Upper lobe of right lung (tissue), 1 donor: ENCODE results near the gene NUDT19. TPM values are rescaled to one million over a fixed set of nuclear protein-coding genes. Genes with fewer than 3 reads are reported as not detected.

Experiments
- ATAC-seq: fragments of 200-7000 bp; cut with Tn5 transposase; one replicate; pipeline ENCODE4 v1.9.1; 2020; ENCODE audit warnings: mild to moderate bottlenecking, moderate library complexity
- DNase-seq: peaks from one replicate; pipeline ENCODE4 v3.0.0-alpha.2; 2020
- H3K27ac ChIP-seq: fragments of 200-600 bp; one replicate; pipeline ENCODE4 v1.8.0; 2022
- H3K27me3 ChIP-seq: fragments of 200-600 bp; one replicate; pipeline ENCODE4 v1.8.0; 2022; ENCODE audit warnings: mild to moderate bottlenecking
- H3K36me3 ChIP-seq: fragments of 200-600 bp; one replicate; pipeline ENCODE4 v1.8.0; 2022
- H3K4me1 ChIP-seq: fragments of 200-600 bp; one replicate; pipeline ENCODE4 v1.8.0; 2022
- H3K4me3 ChIP-seq: fragments of 200-600 bp; one replicate; pipeline ENCODE4 v1.8.0; 2022; ENCODE audit warnings: mild to moderate bottlenecking
- H3K9me3 ChIP-seq: fragments of 200-600 bp; one replicate; pipeline ENCODE4 v1.8.0; 2022
- intact Hi-C: fragments of 100-400 bp; cut with DNase I; formaldehyde crosslinking; loops from one replicate; pipeline ENCODE4 v1.11.0; 2022
- long read RNA-seq: library from polyadenylated mRNA; unstranded; transcript quantifications from one replicate; pipeline ENCODE4 v2.0.0, GENCODE V29; 2021
- total RNA-seq: library from RNA; stranded (reverse); fragmentation: NEBNext Ultra II Directional; extraction: Animal tissue kit (Norgen Biotek cat#: 25700); gene quantifications from one replicate; pipeline ENCODE4 v1.2.1, GENCODE V29; 2021
- TF ChIP-seq, protein P1 (sequence below): fragments of 200-600 bp; IDR thresholded peaks from one replicate; pipeline ENCODE4 v1.8.0; 2022; ENCODE audit warnings: antibody characterized with exemption
- donor health status: DM: no; HTN: yes; CAD: no; lungs with severe emphysema.

The NUDT19 gene
- total RNA-seq: 14.2 TPM
- long read RNA-seq, transcript NUDT19-201 (3 exons, 2,967 nt): major isoform, 5 of 9 reads
- long read RNA-seq, partial matches to known transcripts: 0 of 9 reads
- long read RNA-seq, other reads (novel, unspliced or antisense): 4 of 9 reads

DNA sequence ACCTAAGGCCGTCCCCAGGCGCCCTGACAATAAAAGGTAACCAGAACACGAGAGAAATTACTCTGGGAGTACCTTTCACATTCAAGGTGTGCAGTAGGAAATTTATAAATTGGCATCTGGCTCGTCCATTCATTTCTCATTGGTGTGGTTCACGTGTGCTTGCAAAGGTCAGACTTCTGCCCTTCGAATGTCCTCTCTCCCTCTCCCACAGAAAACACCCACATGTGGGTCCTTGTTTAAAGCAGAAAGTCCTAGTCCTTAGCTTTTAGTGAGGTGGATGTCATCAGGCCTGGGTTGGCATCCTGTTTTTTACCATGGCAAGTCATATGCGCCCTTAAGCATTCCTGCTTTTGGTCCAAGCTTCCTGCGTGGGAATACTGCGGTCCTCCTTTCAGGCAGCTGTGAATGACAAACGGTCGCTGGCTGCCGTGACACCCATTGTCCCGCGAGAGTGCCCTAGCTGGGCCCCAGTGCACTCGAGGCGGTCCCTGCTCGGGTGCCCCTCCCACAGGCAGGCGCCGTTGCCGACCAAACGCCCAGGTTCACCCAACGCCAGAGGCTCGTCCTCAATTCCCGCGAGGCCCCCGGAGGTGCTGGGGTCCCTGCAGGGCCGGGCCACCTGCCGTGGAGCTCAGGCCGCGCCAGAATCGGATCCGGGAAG is at the start of gene NUDT19:
TSS of gene NUDT19 (plus strand) at position 531 of the 661 bp plus-strand sequence. CDS start 140 bp downstream, outside the sequence.
- ATAC-seq (peak; percentile 97), DNase-seq (peak; percentile 96)
- peak within 1 kb of the TSS; percentile 78 for H3K4me3 ChIP-seq
- H3K27ac ChIP-seq: peak within 1 kb of the TSS; percentile 88
- H3K4me1 ChIP-seq: peaks cover 49% of the 10 kb centered on the region
- intact Hi-C loops: no loop called here
- no peaks in the 10 kb centered on the region for H3K9me3 ChIP-seq
- H3K27me3 ChIP-seq: no peaks in the 10 kb centered on the region
- no peaks in the 10 kb centered on the region for H3K36me3 ChIP-seq
- TF ChIP-seq, protein P1, sequence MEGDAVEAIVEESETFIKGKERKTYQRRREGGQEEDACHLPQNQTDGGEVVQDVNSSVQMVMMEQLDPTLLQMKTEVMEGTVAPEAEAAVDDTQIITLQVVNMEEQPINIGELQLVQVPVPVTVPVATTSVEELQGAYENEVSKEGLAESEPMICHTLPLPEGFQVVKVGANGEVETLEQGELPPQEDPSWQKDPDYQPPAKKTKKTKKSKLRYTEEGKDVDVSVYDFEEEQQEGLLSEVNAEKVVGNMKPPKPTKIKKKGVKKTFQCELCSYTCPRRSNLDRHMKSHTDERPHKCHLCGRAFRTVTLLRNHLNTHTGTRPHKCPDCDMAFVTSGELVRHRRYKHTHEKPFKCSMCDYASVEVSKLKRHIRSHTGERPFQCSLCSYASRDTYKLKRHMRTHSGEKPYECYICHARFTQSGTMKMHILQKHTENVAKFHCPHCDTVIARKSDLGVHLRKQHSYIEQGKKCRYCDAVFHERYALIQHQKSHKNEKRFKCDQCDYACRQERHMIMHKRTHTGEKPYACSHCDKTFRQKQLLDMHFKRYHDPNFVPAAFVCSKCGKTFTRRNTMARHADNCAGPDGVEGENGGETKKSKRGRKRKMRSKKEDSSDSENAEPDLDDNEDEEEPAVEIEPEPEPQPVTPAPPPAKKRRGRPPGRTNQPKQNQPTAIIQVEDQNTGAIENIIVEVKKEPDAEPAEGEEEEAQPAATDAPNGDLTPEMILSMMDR: no peak

DNA sequence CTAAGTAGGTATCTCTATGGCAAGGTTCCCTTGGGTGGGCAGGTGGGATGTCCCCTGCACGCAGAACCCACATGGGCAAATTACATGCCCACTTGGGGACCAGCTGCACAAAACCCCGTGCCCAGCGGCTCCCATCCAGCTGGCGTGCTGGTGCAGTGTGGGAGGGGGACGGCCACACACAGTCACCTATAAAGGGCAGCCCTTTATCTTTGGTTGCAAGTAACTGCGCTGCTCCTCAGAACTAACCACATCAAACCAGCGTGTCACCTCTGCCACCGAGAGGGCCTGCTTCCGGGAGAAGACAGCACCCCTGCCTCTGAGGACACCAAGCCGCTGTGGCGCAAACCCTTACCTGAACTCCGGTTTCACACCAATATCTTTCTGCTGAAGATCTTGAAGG is 48.9 kb upstream of the NUDT19 start:
- no peaks in the 10 kb centered on the region for H3K27me3 ChIP-seq
- no peaks in the 10 kb centered on the region for H3K4me1 ChIP-seq
- H3K4me3 ChIP-seq: no peak overlapping the region
- intact Hi-C loops: no loop called here
- H3K36me3 ChIP-seq: peaks cover 86% of the 10 kb centered on the region
- TF ChIP-seq, protein P1: no peak
- H3K27ac ChIP-seq: no peak overlapping the region
- DNase-seq: no peak
- no peaks in the 10 kb centered on the region for H3K9me3 ChIP-seq
- ATAC-seq: peak; percentile 33

DNA sequence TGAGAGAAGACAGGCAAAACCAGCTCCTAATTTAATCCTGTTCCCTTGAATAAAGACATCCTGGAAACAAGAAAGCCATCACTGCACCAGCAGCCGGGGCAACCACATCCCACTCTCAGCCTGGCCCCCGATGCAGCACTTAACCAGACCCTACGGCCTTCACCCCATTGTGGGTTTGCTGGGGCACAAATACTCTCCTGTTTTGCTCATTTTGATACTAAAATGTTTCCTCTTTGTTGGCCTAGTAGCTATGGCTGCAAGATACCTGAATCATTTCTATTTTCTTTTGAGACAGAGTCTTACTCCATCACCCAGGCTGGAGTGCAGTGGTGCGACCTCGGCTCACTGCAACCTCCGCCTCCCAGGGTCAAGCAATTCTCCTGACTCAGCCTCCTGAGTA is 45.1 kb upstream of the NUDT19 start:
- no peaks in the 10 kb centered on the region for H3K27me3 ChIP-seq
- ATAC-seq: no peak
- H3K36me3 ChIP-seq: peaks cover 70% of the 10 kb centered on the region
- intact Hi-C loops: no loop called here
- H3K4me1 ChIP-seq: no peaks in the 10 kb centered on the region
- no peaks in the 10 kb centered on the region for H3K9me3 ChIP-seq
- TF ChIP-seq, protein P1: no peak
- no peak overlapping the region for H3K4me3 ChIP-seq
- no peak for DNase-seq
- no peak overlapping the region for H3K27ac ChIP-seq

DNA sequence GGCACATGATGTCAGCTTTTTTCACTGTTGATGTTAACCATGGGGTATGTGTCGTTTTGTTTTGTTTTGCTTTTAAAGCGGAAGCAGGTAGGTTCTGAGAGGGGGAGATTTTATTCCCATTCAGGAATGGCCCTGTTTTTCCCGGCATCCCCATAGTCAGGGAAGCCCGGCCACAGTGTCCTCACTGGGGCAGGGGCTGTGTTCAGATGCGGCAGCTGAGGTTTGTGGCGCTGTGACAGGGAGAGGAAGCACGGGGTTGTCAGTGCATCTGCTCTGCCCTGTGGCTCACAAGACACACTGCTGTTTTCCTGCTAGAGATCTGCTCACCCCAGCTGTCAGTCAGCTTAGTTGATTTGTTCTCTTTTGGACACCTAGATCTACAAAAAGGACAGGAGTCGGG is 44.3 kb upstream of the NUDT19 start:
- TF ChIP-seq, protein P1: no peak
- H3K9me3 ChIP-seq: no peaks in the 10 kb centered on the region
- H3K4me3 ChIP-seq: no peak overlapping the region
- peaks cover 63% of the 10 kb centered on the region for H3K36me3 ChIP-seq
- H3K4me1 ChIP-seq: peaks cover under 1% of the 10 kb centered on the region
- intact Hi-C loops: no loop called here
- no peak for ATAC-seq
- DNase-seq: no peak
- H3K27ac ChIP-seq: no peak overlapping the region
- no peaks in the 10 kb centered on the region for H3K27me3 ChIP-seq

DNA sequence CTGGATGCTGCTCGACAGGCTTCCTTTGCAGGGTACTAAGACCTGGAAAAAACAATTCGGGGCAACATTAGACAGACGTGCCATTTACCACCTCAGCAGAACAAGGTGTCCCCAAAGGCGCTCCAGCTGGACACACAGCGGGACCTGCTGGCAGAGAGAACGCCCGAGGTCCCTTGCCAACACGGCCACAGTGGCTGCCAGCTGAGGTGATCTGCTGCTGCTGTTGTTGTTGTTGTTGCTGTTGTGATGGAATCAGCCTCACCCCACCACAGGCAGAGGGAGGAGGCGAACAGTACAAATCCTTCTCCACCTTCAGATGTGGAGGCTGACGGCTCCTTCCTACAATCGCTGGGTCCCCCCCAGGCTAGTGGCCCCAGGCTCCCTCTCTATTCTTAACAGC is 41.9 kb upstream of the NUDT19 start:
- TF ChIP-seq, protein P1: no peak
- ATAC-seq (no peak), DNase-seq (no peak)
- no peak overlapping the region for H3K4me3 ChIP-seq
- intact Hi-C loops: no loop called here
- H3K27me3 ChIP-seq: no peaks in the 10 kb centered on the region
- H3K27ac ChIP-seq: no peak overlapping the region
- H3K9me3 ChIP-seq: no peaks in the 10 kb centered on the region
- H3K36me3 ChIP-seq: peaks cover 44% of the 10 kb centered on the region
- H3K4me1 ChIP-seq: peaks cover 8% of the 10 kb centered on the region
